Left lung (tissue), 10 donors: ENCODE measurements around the gene PBX4. TPM values are rescaled to one million over a fixed set of nuclear protein-coding genes. Genes with fewer than 3 reads are reported as not detected.
A peak's percentile ranks its signal among the peaks of the same experiment; 100 is the strongest.

ENCODE experiments used
- ATAC-seq: fragments of 200-7000 bp; cut with Tn5 transposase; one replicate; pipeline ENCODE4 v1.9.1; 2020; ENCODE audit warnings: moderate library complexity
- DNase-seq, 4 donors: peaks; one replicate each; pipeline ENCODE4 v3.0.0-alpha.2; 2013 to 2020
- H3K27ac ChIP-seq, 2 donors: fragments of 200-600 bp; sonication (generic) in 1 of 2; one replicate each; pipeline versions ENCODE4 v1.5.0 to v1.8.0; 2020 to 2021
- H3K27me3 ChIP-seq, 2 donors: fragments of 200-600 bp; sonication (generic) in 1 of 2; one replicate each; pipeline versions ENCODE4 v1.5.0 to v1.8.0; 2020 to 2021
- H3K36me3 ChIP-seq, 2 donors: fragments of 200-600 bp; sonication (generic) in 1 of 2; one replicate each; pipeline versions ENCODE4 v1.5.0 to v1.8.0; 2020 to 2021
- H3K4me1 ChIP-seq, 2 donors: fragments of 200-600 bp; one replicate each; pipeline ENCODE4 v1.8.0; 2021
- H3K4me3 ChIP-seq, 2 donors: fragments of 200-600 bp; sonication (generic) in 1 of 2; one replicate each; pipeline versions ENCODE4 v1.5.0 to v1.8.0; 2020 to 2021; ENCODE audit warnings: mild to moderate bottlenecking in 1 of 2
- H3K9me3 ChIP-seq, 2 donors: fragments of 200-600 bp; sonication (generic) in 1 of 2; one replicate each; pipeline versions ENCODE4 v1.5.0 to v1.8.0; 2020 to 2021
- intact Hi-C, 2 donors: fragments of 100-400 bp; cut with DNase I; formaldehyde crosslinking; loops; one replicate each; pipeline versions ENCODE4 v1.11.2 to v1.14.2; 2022
- polyA plus RNA-seq, 6 donors: library from polyadenylated mRNA; unstranded; fragments of 120-200 nt; gene quantifications; one replicate each; pipeline ENCODE4 v1.2.1, GENCODE V29; 2013; ENCODE audit not compliant: insufficient read length in 6 of 6
- total RNA-seq, 2 donors: library from RNA; stranded (reverse); fragmentation: NEBNext Ultra II Directional; extraction: Animal tissue kit (Norgen Biotek cat#: 25700); gene quantifications; one replicate each; pipeline ENCODE4 v1.2.1, GENCODE V29; 2021
- TF ChIP-seq, protein P1 (sequence below), 2 donors: fragments of 200-600 bp; sonication (generic) in 1 of 2; IDR thresholded peaks; one replicate each; pipeline versions ENCODE4 v1.5.0 to v1.8.0; 2021; ENCODE audit warnings: antibody characterized with exemption in 2 of 2
- donor health status: DM: no; HTN: yes; CAD: no.
- donor health status: DM: no; HTN: no; CAD: no.

Gene PBX4
- total and polyA plus RNA-seq, 8 donors = 1.8 to 22.0 (median 16.1) TPM

DNA sequence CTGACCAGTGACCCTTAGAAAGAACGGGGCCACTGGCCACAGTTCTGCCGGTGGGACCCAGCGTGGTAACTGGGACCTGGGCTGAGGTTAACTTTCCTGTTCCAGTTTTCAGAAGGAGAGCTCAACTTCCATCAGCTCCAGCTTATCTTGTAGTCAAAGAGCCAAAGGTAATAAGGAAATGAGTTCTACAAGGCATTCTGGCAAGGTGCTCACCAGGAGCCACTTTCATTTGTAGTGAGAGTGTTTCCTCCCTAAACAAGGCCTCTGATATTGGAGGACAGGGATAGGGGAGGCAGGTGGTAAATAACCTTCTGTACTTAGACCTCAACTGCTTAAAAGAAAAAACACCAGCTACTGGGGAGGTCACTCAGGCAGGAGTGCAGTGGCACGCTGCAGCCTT, 38.1 kb downstream of the PBX4 start:
- TF ChIP-seq, protein P1, sequence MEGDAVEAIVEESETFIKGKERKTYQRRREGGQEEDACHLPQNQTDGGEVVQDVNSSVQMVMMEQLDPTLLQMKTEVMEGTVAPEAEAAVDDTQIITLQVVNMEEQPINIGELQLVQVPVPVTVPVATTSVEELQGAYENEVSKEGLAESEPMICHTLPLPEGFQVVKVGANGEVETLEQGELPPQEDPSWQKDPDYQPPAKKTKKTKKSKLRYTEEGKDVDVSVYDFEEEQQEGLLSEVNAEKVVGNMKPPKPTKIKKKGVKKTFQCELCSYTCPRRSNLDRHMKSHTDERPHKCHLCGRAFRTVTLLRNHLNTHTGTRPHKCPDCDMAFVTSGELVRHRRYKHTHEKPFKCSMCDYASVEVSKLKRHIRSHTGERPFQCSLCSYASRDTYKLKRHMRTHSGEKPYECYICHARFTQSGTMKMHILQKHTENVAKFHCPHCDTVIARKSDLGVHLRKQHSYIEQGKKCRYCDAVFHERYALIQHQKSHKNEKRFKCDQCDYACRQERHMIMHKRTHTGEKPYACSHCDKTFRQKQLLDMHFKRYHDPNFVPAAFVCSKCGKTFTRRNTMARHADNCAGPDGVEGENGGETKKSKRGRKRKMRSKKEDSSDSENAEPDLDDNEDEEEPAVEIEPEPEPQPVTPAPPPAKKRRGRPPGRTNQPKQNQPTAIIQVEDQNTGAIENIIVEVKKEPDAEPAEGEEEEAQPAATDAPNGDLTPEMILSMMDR (IDR thresholded peaks at IDR 0.05) = no peak
- no peaks in the 10 kb centered on the region for H3K36me3 ChIP-seq
- H3K4me3 ChIP-seq = no peak overlapping the region
- H3K4me1 ChIP-seq = no peaks in the 10 kb centered on the region
- no peaks in the 10 kb centered on the region for H3K27me3 ChIP-seq
- H3K9me3 ChIP-seq = no peaks in the 10 kb centered on the region
- no peak overlapping the region for H3K27ac ChIP-seq
- DNase-seq (no peak), ATAC-seq (no peak)
- intact Hi-C loops = no loop called here

DNA sequence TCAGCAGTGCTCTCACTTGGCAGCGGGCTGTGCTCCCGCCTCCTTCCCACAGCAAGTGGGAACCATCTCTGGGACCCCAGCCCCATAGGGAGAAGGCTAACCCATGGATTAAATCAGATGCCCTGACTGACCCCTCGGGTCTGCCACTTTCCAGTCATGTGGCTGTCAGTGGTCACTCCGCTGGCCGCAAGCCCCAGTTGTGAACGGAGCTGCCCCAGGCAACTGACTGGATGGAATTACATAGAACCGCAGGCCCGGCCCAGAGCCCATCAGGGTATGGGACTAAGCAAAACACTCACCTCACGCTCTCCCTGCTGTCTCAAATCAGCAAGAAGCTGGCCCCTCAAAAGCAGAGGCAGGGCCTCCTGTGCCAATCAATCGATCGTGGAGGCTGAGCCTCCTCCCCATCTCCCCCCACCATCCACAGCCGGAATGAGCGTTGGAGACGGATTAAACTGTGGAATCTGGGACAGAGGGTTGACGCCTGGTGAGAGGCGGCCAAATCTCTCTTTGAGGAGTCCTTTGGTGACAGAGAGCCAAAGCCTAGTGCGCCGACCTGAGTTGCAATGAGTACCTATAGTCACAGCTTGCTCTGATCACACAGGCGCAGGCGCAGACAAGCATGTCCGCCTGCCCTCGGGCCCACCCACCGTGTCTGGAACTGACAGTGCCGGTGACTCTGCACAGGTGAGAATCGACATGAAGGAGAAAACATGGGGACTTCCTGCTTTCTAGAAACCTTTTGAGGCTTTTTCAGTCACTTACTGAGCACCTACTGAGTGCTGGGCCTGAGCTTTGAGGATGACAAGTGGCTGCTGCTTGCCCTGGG, 38.7 kb downstream of the PBX4 start:
- Histone ChIP-seq H3K36me3 (no peaks in the 10 kb centered on the region), H3K27me3 (no peaks in the 10 kb centered on the region), H3K4me1 (no peaks in the 10 kb centered on the region), H3K27ac (no peak overlapping the region), H3K9me3 (no peaks in the 10 kb centered on the region), H3K4me3 (no peak overlapping the region)
- ATAC-seq (no peak), DNase-seq (peak in 1 of 4 donors; percentile 73)
- intact Hi-C loops = no loop called here
- TF ChIP-seq, protein P1 (IDR thresholded peaks at IDR 0.05) = no peak

DNA sequence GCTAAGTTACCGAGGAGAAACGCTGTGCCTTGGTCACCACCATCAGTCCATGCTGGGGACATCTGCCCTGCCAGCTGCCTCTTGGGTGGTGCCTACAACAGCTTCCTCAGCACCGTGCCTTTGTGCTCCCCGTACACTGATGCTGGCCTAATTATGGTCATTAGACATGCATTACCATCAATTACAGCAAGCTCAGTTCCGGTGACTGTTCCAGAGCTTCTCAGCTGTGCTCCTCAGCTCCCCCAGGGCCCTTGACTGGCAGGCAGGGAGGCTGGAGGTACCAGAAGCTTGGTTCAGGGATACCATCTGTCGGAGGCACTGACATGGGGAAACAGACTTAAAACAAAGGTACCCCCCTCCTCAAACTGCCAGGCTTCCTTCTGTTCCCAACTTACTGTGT, 40.2 kb downstream of the PBX4 start:
- H3K4me1 ChIP-seq = no peaks in the 10 kb centered on the region
- no peak overlapping the region for H3K4me3 ChIP-seq
- TF ChIP-seq, protein P1 (IDR thresholded peaks at IDR 0.05) = no peak
- DNase-seq (no peak), ATAC-seq (no peak)
- intact Hi-C loops = no loop called here
- H3K36me3 ChIP-seq = no peaks in the 10 kb centered on the region
- H3K27ac ChIP-seq = no peak overlapping the region
- no peaks in the 10 kb centered on the region for H3K9me3 ChIP-seq
- no peaks in the 10 kb centered on the region for H3K27me3 ChIP-seq

DNA sequence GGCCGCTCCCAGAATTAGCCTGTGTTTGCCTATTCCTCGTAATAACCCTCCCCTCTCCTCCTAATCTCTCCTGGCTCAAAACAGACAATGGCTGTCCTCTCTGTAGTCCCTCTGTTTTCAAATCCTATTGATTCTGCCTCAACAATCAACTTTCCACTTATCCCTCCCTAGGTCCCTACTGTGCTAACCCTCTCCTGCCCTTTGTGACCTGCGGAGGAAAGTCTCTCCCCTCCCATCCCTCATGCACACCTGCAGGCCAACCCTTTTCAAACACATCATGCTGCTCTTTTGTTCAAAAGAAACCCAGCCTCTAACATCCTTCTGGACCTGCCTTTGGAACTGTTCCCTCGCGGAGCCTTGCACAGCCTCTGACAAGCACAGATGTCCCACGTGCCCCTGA, 43.1 kb downstream of the PBX4 start:
- DNase-seq (no peak), ATAC-seq (no peak)
- Histone ChIP-seq H3K27me3 (no peaks in the 10 kb centered on the region), H3K27ac (no peak overlapping the region), H3K4me1 (no peaks in the 10 kb centered on the region), H3K36me3 (peaks cover 0 to 1% of the 10 kb centered on the region in 2 donors), H3K4me3 (no peak overlapping the region), H3K9me3 (no peaks in the 10 kb centered on the region)
- intact Hi-C loops = no loop called here
- TF ChIP-seq, protein P1 (IDR thresholded peaks at IDR 0.05) = no peak

DNA sequence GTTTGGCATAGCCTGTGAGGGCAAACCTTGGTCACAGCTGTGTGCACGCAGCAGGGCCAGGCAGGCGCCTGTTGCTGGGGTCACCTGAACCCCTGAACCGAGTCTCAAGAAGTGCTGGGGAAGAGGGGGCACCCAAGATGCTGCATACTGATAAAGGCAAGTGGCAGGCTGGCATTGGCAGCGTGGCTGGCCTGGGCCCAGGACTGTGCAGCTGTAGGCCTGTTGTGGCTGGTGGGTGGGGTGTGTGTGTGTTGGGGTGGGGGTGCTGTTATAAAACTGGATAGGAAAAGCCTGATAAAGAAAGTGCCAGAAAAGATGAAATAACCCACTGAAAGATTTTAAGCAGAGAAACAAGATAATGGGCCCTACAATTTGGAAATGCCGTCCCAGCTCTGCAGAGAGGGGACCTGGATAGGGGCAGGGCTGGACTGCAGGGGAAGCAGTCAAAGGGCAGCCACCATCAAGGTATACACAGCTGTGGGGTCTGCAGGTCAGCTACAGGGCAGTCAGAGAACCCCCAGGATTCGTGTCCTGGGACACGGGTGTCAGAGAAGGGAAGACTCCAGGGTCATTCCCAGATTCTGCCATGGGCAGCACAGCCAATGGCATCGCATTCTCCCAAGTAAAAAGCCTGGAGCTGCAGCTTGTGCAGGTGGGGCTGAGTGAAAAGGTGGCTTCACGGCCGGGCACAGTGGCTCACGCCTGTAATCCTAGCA, 47.3 kb downstream of the PBX4 start:
- Histone ChIP-seq H3K27ac (no peak overlapping the region), H3K4me1 (no peaks in the 10 kb centered on the region), H3K9me3 (no peaks in the 10 kb centered on the region), H3K27me3 (no peaks in the 10 kb centered on the region), H3K36me3 (peaks cover 0 to 7% of the 10 kb centered on the region in 2 donors), H3K4me3 (no peak overlapping the region)
- intact Hi-C loops = no loop called here
- TF ChIP-seq, protein P1 (IDR thresholded peaks at IDR 0.05) = no peak
- ATAC-seq (no peak), DNase-seq (no peak)
